GM18520 (cell line): ENCODE measurements around the gene DMBX1.

ENCODE experiments used
- ATAC-seq: cut with Tn5 transposase; IDR thresholded peaks from one replicate; pipeline ENCODE4 v1.9.1; 2021; ENCODE audit not compliant: unreplicated experiment

The DMBX1 gene

GRCh38 chr1:46497020-46497419 lies 7.4 kb downstream of the DMBX1 start:
- ATAC-seq: no peak

- ATAC-seq: no peak
Measured at GRCh38 chr1:46497665-46498064, 8.0 kb downstream of the DMBX1 start.

GRCh38 chr1:46501528-46501927 lies 11.9 kb downstream of the DMBX1 start:
- ATAC-seq: no peak

GRCh38 chr1:46503421-46503820 lies 13.8 kb downstream of the DMBX1 start:
- no peak for ATAC-seq

GRCh38 chr1:46506470-46507219 lies 17.0 kb downstream of the DMBX1 start:
- no peak for ATAC-seq

GRCh38 chr1:46508757-46509156 lies 19.1 kb downstream of the DMBX1 start:
- no peak for ATAC-seq

GRCh38 chr1:46510341-46510997 lies 20.8 kb downstream of the DMBX1 start:
- no peak for ATAC-seq

GRCh38 chr1:46510998-46511365 lies 21.3 kb downstream of the DMBX1 start:
- no peak for ATAC-seq

GRCh38 chr1:46512135-46512791 lies 22.6 kb downstream of the DMBX1 start:
- ATAC-seq: no peak

- no peak for ATAC-seq
Measured at GRCh38 chr1:46512792-46513190, 23.2 kb downstream of the DMBX1 start.

- no peak for ATAC-seq
Measured at GRCh38 chr1:46513536-46513935, 23.9 kb downstream of the DMBX1 start.

- ATAC-seq: no peak
Measured at GRCh38 chr1:46515576-46515975, 25.9 kb downstream of the DMBX1 start.

GRCh38 chr1:46516200-46516950 lies 26.7 kb downstream of the DMBX1 start:
- ATAC-seq: no peak

- no peak for ATAC-seq
Measured at GRCh38 chr1:46517010-46517600, 27.5 kb downstream of the DMBX1 start.

- no peak for ATAC-seq
Measured at GRCh38 chr1:46517932-46518498, 28.4 kb downstream of the DMBX1 start.

GRCh38 chr1:46519209-46519608 lies 29.6 kb downstream of the DMBX1 start:
- ATAC-seq: no peak

- no peak for ATAC-seq
Measured at GRCh38 chr1:46520063-46520911, 30.7 kb downstream of the DMBX1 start.

- ATAC-seq: no peak
Measured at GRCh38 chr1:46521414-46521813, 31.8 kb downstream of the DMBX1 start.

- peak; percentile 83 for ATAC-seq
Measured at GRCh38 chr1:46522184-46522968, 32.7 kb downstream of the DMBX1 start.
